GM12874 (cell line): ENCODE measurements around the gene CKS1B.

Source experiments
- TF ChIP-seq, protein P1 (sequence below): IDR thresholded peaks from 2 replicates; pipeline ENCODE4 v1.5.1; 2011; ENCODE audit warnings: low read depth, mild to moderate bottlenecking, control low read depth, low read length, moderate library complexity; ENCODE audit not compliant: insufficient read depth

CKS1B gene

DNA sequence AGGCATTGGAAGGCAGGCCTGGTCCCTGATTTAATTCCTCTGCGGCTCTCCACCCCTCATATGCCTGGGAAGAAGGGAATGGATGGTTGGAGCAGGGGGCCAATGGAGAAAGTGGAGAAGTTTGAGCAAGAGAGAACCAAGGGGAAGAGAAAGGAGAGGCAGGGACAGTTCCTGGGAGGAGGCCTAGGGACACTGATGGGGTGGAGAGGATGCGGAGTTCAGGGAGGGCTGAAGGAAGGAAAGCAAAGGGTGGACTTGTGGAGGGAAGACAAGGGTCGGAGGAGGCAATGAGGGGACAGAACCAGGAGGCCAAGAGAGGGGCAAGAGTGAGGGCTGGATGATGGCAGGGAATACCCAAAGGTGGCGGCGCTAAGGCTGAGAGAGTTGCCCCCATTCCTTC, 35.3 kb downstream of the CKS1B start:
- TF ChIP-seq, protein P1, sequence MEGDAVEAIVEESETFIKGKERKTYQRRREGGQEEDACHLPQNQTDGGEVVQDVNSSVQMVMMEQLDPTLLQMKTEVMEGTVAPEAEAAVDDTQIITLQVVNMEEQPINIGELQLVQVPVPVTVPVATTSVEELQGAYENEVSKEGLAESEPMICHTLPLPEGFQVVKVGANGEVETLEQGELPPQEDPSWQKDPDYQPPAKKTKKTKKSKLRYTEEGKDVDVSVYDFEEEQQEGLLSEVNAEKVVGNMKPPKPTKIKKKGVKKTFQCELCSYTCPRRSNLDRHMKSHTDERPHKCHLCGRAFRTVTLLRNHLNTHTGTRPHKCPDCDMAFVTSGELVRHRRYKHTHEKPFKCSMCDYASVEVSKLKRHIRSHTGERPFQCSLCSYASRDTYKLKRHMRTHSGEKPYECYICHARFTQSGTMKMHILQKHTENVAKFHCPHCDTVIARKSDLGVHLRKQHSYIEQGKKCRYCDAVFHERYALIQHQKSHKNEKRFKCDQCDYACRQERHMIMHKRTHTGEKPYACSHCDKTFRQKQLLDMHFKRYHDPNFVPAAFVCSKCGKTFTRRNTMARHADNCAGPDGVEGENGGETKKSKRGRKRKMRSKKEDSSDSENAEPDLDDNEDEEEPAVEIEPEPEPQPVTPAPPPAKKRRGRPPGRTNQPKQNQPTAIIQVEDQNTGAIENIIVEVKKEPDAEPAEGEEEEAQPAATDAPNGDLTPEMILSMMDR: no peak

- TF ChIP-seq, protein P1: no peak
These were observed 35.9 kb downstream of the CKS1B start for GRCh38 chr1:155010211-155010918.

DNA sequence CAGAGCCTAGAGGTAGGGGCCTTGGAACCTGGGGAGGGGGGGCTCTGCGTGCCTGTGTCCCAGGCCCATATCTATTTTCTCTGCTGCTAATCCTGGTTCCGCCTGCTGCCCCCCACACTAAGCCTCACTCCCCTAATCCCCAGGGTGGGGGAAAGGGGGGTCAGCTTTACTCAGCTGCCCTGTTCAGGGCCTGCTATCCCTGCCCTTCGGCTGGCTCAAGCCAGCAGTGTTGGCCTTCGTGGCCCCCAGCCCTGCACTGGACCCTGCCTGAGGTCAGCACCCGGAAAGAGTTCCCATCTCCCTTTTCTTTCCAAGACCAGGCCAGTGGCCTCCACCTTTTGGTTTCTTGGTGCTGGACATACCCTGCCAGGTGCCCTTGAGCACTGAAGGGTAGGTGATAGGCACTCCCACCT, 36.5 kb downstream of the CKS1B start:
- TF ChIP-seq, protein P1: no peak

DNA sequence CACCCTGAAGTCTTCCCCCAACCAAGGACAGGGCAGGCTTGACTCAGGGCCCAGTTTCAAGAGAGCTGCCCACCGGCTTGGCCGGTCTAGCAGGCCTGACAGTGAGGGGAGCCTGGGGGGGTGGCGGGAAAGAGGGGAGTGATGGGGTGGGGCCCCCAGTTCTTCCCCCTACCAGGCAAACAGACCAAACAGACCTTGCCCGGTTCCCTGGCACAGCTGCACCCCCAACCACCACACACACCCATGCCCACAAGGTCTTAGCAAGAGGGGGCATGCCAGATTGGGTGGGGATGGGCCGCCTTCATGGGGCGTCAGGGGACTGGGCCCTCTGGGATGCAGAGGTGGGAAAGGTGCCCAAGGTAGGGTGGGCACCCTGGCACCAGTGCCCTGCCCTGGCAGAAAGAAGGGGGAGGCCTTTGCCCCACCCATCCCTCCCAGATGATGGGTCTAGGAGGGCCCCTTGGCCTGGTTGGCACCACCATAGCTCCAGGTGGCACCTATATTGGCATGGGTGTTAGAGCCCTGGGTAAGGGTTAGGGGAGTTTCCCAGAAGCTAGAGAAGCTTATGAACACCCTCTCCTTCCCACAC, 37.0 kb downstream of the CKS1B start:
- TF ChIP-seq, protein P1: no peak

GRCh38 chr1:155012026-155012546, 37.6 kb downstream of the CKS1B start:
- TF ChIP-seq, protein P1: no peak

GRCh38 chr1:155012776-155013602, 38.5 kb downstream of the CKS1B start:
- TF ChIP-seq, protein P1: no peak

- TF ChIP-seq, protein P1: no peak
These were observed 39.2 kb downstream of the CKS1B start for GRCh38 chr1:155013632-155014031.
